GM18511 (cell line): ENCODE results near the gene SDK1.

Experiments
- ATAC-seq: cut with Tn5 transposase; IDR thresholded peaks from one replicate; pipeline ENCODE4 v1.9.1; 2021; ENCODE audit warnings: mild to moderate bottlenecking, moderate library complexity; ENCODE audit not compliant: unreplicated experiment

Gene SDK1

DNA sequence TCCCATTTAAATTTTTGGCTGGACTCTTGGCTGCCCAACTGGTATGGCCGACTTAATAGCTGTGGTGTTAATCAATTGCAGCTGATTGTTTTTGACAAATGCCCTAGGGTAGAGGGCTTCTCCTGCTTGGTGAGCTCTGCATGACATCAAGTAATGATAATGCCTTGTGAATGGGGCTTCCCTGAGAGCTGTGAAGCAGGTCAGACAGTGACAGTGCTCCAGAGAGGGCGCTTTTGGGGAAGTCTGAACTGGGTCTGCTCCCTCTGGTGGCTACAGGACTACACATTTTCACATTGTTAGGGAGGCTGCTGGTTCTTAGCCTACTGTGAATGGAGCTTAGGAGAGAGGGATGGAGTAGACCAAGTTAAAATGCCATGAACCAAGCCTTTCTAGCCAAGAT, 98.8 kb downstream of the SDK1 start:
- no peak for ATAC-seq

DNA sequence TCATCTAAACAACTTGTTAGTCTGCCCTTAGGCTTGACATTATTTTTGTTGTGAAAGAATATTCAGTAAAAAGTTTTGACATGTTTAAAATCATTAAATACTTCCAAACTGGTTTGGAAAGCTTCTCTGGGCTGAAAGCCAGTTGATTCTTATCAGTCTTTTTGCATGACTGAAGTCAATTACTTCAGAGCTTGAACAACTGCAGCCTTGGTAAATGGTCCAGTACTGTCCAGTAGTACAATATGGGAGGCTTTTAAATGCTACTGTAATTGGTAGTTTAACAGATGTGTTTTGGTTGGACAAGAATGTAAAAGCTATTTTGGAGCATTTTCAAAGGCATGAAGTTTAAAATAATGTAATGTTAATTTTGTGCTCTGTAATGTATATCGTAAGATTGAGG, 103.4 kb downstream of the SDK1 start:
- no peak for ATAC-seq

DNA sequence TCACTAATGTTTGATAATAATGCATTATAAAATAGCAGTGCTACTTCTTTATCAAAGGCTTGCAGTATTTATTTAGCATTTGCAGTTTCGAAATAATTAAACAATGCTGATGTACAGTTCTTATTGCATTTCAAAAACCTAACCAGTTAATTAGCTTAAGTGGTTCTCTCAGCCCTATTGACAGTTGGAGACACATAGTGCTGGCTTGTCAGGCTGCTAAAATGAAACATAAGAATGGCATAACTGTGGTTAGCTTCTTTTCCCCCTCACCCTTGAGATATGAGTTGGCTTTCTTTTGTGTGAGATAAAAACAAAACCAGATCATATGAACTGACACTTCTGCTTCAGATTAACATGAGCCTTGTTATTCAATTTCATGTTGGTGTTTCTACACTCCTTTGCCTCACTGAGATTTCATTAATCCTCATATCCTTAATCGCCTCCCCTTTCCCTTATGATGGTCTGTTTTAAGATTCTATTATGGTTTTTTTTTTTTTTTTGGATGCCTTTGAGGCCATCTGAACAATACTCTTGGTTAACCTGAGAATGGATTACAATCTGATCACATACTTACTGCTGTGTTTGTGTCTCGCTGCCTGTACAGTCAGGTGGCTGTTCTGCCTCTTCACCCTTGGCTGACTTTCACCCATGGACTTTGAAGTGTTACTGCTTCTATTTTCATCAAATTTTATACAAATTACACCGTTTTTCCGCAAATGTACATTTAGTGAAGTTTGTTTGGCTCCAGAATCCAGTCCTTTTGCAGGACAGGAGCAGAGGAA, 108.0 kb downstream of the SDK1 start:
- ATAC-seq, result no peak

DNA sequence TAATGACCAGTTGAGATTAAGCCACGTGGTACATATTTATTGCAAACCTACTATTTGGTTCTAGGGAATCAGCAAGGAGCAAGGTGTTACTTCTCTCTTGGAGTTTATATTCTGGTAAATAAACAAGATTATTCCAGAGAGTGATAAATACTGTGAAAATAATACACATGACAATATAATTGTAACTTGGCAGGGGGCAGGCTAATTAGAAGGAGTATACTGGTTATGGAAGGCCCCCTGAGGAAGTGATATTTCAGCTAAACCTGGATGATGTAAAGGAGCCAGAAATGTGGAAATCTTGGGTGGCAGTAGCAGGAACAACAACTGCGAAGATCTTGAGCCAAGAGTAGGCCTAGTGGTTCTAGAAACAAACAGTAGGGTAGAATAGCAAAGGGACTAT, 111.8 kb downstream of the SDK1 start:
- no peak for ATAC-seq

DNA sequence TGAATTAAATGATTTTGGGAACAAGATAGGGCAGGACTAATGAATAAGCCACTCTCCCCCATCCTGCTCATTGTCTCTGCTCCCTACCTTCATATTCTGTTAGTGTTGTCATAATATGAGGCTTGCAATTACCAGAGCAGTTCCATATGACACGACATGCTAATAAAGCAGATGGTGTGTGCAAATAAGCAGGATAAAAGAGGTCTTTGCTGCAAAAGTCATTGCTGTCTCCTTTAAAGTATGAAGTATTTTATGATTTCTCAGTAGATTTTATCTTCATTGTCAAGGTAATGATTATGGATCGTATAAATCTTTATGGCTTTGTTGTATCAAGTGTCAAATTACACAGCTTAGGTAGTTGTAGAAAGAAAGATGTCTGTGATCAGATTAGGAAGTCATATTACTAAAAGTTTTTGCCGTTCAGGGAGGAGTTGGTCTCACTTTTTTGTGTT, 114.8 kb downstream of the SDK1 start:
- ATAC-seq, result no peak

DNA sequence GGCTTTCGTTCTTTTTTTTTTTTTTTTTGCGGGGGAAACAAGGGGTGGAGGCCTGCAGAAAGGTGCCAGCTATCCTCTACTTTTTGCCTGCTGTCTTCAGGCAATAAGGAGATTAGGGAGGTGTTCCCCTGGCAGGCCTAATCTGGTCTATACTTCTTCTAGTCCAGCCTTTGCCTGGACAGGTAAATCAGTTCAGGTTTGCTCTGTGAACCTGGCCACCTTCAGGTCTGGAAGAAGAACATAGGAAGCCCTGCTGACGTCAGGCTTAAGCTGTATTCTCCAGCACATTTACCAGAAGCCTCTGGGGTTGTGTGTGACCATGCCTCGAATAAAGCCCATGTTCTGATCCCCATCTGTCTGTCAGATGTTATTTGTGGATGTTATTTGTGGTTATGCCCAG, 115.4 kb downstream of the SDK1 start:
- ATAC-seq, result no peak

DNA sequence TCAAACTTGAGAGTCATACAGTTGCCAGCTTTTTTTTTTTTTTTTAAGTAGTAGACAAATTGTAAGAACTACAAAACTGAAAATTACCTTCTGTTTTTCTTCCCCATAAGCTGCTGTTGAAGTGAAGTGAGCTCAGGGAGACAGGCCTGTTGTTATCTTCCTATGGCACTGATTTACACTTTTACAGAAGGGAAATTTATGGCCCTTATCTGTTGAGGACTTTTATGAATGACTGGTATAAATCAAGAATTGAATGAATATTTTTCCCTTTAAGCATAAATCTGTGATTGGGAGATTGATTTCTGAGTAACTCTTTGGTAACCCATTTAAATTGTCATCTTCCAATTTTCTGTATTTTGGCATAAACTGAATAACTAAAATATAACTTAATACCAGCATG, 124.0 kb downstream of the SDK1 start:
- ATAC-seq, result no peak

DNA sequence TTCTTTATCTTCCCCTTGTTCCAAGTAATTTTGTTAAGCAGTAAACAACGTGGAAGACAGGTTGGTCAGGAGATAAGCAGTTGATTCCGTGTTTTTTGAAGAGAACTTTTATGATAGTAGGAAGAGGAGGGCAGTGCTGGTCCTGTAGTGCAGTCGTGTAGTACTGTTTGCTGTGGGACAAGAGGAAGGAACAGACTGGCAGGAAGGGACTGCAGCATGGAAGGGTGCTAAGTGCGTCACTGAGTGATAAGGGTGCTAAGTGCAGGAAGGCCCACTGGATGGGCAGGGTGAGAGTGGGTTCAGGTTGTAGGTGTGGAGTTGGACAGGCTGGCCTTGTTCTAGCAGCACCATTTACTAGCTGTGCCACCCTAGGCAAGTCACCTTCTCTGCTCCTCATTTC, 125.0 kb downstream of the SDK1 start:
- no peak for ATAC-seq

DNA sequence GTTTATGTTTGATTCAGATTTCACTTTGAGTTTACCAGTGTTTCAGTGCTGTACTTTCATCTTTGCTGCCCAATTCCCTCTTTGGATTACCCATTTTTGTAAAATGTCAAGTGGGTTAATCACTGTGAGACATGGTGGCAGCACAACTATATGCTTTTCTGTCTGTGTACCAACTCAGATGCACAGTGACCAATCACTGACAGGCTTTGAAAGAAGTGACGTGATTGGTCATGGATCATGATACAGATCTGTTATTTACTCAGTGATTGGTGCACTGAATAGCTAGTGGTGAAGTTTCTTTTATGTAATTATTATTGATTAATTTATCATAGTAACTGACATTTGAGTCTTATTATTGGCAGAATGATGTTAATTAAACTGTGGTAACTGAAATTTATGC, 126.9 kb downstream of the SDK1 start:
- no peak for ATAC-seq

DNA sequence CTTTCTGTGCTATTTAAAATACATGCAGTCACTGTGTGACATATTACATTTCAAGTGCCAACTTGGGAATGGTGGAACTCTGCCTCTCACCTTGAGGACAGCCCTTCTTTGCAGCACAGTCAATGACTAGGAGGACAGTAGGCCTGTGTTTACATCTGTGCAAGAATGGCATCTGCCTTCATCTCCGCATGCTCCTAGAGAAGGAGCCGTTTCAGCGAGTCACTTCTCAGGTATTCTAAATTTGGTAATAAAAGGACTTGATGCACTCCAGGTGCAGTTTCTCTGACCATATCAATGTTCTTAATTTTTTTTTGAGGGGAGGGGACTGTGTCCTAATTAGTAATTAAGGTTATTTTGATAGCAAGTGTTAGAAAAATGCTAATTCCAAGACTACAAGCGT, 128.9 kb downstream of the SDK1 start:
- ATAC-seq, result no peak

DNA sequence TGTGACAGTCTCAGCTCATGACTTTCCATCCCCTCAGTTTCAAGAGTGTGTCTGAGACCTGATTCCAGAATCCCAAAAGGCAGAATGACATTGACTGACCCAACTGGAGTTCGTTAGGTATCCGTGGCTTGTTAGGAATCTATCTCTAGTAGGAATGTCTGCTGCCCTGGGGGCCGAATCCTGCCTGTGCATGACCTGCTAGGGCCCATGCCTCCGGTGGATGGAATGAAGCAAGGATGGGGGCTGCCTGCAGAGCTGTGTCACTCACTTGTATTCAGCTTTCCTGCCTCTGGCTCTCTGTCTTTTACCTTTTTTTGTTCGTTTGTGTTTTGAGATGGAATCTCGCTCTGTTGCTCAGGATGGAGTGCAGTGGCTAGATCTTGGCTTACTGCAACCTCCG, 129.5 kb downstream of the SDK1 start:
- ATAC-seq, result no peak

DNA sequence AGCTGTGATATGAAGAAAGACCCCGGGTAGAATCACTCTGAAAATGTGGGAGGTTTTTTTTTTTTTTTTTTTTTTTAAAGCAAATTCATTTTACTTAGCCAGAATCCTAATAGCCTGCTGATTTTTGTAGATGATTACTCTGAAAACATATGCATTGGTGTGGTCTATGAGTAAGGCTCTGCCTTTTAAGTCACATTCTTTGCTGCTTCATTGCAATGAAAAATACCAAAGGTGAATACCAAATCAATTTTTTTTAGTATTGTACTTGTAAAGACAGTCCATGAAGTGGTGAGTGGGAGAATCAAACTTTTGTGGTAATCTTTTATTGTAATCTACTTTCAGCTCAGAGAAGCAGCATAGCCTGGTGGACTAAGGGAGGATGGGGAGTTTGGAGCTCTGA, 130.3 kb downstream of the SDK1 start:
- no peak for ATAC-seq

DNA sequence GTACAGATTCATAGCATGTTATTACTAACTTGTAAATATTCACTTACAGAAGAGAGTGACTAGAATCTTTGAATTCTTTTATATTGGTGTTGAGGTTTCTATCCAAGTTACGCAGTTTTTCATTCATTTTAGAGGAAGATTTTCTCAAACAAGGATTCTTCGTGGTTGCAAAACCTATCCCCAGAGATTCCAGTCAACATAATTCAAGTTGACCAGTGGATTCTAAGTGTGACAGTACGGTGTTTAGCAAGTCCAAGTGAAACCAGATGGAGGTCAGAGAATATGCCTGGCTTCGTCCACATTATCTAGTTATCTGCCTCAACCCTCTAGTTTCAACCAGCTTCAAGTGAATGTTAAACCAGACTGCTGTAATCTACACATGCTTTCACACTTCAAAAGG, 131.9 kb downstream of the SDK1 start:
- no peak for ATAC-seq

DNA sequence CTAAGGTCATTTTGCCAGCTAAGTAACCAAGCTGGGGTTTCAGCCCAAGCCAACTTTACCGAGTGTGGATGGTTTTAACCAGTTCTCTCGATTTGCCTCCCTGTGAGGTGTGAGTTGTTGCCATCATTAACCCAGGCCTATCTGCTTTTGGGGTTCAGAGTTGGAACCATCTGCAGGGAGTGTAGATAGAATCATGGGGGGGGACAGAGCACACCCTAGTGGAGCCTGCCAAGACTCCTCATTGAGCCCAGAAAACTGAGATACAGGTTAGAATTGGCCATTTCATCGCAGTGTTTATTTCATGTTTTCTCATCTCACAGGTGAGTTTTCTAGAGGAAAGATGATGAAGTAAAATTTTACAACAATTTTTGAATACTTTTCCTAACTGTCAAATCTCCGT, 133.6 kb downstream of the SDK1 start:
- no peak for ATAC-seq

DNA sequence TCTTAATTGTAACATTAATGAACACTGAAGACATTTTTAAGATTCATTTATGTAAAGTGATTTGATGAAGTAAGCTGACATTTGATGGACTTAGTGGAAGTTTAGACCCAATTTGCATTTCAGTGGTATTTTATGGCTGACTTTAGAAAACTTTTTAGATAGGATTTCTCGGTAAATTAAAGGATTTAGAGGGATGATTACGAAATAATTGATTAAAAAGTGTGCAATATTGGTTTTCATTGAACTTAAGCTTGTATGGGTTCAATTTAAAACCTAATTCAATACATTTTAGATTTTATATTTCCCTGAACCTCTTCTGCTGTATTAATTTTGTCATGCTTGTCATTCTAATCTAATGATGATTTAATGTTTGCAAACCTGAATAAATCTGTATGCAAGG, 135.1 kb downstream of the SDK1 start:
- no peak for ATAC-seq

DNA sequence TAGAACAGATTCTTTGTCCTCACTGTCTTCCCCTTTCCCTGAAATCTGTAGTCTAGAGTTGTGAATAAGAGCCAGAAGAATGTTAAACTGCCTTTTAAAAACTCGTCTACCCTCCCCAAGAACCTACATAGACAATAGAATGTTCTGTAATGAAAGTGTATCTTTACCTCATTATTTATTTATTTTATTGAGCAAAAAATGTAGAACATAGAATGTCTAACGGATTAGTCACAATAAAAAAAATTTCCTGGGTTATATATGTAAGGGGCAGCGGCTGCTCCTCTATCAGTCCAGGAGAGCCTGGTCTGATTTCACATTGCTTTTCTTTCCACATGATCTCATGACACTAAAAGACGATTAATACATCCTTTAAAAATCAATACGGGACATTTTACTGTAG, 135.7 kb downstream of the SDK1 start:
- ATAC-seq, result no peak

DNA sequence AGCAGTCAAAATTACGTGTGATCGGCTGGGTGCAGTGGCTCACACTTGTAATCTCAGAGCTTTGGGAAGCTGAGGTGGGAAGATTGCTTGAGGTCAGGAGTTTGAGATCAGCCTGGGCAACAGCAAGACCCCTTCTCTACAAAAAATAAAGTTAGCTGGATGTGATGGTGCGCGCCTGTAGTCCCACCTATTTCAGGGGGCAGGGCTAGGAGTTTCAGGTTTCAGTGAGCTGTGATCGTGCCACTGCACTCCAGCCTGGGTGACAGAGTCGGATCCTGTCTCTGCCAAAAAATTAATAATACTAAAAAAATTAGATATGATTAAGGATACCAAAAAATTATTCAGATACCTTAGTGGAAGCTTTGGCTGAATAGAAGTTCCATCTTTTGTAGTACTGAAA, 136.4 kb downstream of the SDK1 start:
- ATAC-seq, result no peak

DNA sequence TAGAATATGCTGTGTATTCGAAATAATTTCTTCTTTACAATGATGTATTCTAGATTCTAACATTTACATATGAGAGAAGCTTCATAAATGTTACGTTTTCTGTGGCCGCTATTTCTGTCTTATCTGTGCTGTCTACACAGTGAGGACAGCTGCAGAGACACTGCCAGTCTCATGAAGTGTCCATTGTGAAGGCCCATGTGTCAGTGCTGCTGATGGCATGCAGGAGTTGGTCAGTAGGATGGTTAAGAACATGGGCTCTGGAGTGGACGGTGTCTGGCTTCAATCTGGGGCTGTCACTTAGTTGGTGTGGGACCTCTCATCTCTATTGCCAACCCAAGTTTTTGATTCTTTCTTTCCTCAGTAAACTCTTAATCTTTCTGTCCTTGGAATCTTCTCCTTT, 137.3 kb downstream of the SDK1 start:
- ATAC-seq, result no peak

DNA sequence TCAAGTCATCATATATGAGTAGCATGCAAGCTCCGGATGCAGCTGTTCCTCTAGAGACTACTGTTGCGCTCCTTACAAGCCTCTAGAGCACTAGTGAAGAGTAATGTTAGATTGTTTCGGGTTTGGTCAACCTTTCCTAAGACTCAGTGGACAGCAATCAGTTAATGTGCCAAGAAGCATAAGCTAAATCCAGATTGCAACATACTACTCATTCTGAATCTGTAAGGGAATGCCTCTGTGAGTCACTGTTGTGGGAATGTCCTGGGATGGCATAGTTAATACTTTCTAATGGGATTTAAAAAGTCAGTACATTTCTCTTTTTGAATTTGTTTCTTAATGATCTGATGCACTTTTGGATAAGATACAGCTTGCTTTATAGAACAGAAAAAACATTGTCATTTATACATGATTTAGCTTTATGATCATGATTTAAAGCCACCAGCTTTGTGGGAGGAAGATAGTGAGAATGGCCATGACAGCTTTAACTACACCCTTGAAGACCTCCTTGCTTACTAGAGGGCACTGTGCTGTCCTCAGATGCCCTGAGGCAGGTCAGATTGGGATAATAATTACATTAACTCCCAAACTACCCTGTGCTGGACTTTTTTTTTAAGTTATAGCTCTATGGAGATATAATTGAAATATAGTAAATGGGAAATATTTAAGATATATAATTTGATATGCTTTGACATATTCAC, 138.4 kb downstream of the SDK1 start:
- no peak for ATAC-seq

DNA sequence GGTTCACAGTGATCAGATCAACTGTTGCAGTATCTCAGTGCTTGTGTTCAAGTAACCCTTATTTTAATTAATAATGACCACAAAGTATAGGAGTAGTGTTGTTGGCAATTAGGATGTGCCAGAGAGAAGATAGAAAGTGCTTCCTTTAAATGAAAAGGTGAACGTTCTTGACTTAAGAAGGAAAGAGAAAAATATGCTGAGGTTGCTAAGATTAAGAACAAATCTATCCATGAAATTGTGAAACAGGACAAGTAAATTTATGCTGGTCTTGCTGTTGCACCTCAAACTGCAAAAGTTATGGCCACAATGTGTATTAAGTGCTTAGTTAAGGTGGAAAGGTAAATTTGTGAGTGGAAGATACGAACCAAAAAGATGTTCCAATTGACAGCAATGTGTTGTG, 139.5 kb downstream of the SDK1 start:
- no peak for ATAC-seq

DNA sequence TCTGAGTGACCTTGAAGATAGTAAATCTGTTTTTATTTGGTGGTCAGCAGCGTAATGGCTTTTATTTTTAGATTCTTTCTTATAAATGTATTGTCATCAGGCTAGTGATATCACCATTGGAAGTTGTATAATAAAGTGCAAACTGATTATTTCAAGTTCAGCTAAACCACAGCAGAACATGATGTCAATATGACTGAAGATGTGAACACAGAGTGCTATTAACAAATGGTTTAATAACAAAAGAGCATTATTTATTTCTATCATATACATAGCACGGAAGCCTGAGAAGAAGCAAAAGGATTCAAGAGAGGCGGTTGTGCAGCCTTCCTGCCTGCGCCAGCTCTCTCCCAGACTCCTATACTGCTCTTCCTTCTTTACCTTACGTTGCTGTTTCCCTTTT, 142.7 kb downstream of the SDK1 start:
- no peak for ATAC-seq

DNA sequence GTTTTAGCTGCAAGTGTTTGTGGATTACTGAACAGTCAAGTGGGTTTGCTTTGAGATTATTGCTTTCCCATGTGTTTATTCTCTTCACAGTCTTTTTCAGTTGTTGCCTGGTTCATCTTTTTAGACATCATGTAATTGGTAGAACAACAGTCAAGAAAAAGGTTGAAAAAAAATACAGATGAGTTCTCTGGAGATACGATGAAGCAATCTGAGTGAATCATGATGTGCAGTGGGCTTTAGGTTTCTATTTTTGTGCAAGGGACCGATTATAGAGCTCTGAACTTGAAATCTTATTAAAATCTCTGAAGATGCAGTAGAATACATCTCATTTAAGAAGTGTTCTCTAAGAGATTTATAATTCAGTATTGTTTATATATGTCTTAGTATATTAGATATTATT, 145.7 kb downstream of the SDK1 start:
- no peak for ATAC-seq

DNA sequence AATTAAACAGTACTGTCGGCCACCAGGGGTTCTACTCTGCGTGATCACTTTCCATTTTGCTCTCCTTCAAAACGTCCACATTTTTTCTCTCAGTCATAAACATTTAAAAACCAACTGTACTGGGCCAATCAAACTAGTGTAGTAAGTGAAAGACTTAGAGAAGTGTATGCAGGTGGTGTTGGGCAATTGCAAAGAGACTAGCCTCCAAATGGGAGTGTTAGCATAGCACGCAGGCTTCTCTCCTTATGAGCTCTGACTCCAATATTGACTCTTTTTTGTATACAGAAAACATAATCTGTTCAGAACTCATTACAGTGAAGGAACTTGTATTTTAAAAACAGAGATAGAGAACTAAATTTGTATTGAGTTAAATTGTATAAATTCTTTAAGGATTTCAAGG, 150.6 kb downstream of the SDK1 start:
- no peak for ATAC-seq
